AG08396 (cell line): Measurements from ENCODE around the gene PGA3.
"Not testable (repeated sequence)": the region's sequence is repeated elsewhere in the genome, so short reads cannot be mapped to it uniquely, and the experiment has no call there.

Experiments used
- DNase-seq: peaks from one replicate; pipeline ENCODE4 v3.0.0; 2012; ENCODE audit warnings: low spot score, mixed read lengths

The PGA3 gene

DNA sequence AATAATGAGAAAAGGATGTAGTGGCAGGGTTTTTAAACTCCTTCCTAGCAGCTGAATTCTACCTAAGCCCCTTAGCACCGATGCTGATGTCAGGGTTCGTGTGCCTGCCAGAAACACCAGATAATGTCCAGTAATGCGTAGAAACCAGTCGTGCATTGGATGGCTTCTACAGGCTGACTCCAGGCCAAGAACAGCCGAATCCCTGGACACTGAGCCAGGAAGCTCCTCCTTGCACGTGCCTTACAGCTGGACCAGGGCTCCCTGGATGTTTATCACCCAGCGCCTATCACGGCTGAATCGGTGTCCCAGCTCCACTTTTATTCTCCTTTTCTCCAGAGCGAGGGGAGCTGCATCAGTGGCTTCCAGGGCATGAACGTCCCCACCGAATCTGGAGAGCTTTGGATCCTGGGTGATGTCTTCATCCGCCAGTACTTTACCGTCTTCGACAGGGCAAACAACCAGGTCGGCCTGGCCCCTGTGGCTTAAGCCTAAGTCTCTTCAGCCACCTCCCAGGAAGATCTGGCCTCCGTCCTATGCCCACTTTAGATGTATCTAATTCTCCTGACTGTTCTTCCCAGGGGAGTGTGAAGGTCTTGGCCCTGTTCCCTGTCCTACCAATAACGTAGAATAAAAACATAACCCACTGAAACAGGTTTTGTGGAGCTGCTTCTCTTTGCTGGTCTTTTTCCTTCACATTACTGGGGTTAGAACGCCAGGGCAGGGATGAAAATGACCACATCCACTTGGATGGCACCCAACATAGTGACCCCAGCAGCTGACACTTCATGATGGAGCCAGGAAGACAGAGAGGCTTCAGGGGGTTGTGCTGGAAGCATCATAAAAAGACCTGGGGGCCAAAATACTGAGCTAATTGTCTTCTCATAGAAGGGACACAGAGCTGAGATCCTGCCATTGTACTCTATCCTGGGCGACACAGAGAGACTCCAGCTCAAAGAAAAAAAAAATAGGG lies 47.8 kb downstream of the PGA3 start:
- not testable (repeated sequence) for DNase-seq

DNA sequence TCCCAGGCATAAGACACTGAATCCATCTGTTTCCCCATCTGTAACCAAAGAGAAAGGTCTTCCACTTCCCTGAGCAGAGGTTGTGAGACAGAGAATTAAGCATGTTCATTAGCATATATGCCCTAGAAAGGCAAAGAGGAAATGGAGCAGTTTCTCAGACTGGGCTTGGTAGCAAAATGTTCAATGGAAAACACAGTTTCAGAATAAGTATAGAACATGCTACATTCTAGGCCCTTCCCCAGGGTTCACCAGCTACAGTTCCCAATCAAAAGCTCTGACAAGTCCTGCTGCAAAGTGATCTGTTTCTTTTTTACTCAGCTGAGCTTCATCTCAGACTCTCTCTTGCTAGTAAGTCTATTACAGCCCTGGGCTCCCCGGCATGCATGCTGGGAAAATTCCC lies 49.0 kb downstream of the PGA3 start:
- not testable (repeated sequence) for DNase-seq

DNA sequence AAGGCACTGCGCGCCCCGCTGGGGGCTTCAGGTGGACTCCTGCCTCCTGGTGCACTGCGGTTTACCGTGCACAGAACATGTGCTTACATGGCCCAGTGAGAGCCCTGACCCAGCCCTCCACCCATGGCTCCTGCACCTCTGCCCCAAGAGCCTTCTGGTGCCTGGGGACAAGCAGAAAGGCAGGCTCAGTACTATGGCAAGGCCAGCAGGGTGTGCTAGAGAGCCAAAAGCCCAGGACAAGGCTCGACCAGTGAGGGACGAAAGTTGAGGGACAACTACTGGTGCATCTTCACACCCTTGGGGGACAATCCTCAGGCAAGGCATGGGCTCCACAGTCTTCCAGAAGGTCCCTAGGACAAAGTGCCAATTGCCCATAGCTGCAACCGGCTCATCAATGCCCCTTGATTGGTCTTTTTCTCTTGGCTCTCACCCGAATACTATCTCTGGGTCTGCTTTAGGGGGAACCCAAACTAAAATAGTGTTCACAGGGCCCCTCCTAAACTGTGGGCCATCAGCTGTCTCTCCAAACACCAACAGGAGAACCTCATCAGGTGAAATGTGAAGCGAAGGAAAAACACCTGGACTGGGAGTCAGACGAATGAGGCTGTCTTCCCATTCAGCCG lies 51.2 kb downstream of the PGA3 start:
- peak; percentile 87 for DNase-seq

DNA sequence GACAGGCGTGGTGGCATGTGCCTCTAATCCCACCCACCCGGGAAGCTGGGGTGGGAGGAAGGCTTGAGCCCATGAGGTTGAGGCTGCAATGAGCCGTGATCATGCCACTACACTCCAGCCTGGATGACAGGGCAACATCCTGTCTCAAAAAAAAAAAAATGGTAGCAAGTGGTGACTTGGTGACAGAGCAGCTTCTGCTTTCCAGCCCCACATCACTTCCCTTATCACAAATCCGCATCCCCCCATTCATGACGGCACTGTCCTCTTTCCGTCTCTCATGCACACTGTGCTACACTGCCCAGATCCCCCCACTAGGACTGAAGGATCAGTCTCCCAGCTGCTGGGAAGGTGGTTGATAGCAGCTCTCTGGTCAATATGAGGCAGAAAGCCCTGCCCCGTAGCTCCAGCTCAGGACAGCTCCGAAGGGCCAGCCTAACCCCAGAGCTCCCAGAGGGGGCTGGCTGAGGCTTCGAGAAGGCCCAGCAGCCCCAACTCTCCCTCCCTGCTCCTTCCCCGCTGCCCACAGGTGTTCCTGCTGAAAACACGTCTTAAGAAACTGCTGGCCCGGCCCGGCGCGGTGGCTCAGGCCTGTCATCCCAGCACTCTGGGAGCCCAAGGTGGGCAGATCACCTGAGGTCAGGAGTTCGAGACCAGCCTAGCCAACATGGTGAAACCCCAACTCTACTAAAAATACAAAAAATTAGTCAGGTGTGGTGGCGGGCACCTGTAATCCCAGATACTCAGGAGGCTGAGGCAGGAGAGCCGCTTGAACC lies 53.6 kb downstream of the PGA3 start:
- no peak for DNase-seq

DNA sequence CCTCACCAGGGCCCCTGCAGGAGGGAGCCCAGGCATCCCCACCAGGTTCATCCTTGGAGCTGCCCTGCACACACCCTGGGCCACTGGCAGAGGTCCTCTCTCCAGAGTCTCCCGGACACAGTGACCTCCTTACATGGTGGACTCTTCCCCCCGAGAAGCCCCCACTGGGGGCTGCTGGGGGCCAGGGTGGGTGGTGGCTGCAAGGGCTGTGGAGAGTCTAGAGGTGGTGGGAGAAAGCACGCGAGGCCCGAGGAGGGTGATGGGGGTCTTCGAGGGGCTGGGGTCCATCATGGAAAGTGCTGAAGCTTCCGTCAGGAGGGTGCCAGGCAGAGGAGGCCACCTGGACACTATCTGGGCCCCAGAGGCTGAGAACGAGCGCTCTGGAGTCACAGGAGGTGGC lies 55.2 kb downstream of the PGA3 start:
- DNase-seq, result no peak

DNA sequence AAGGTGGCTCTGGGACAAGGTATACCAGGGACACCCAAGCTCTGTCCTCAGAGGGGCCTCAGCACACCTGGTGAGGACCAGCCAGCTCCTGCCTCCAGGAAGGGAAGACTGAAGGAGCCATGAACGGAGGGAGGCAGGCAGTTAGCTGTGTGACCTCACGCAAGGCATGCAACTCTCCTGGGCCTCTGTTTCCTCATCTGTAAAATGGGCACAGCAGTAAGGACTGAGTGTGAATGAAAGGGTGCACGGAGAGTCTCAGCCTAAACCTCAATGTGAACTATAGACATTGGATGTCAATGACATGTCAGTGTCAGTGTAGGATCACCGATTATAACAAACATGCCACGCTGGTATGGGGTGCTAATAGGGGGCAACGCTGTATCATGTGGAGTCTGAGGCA lies 56.0 kb downstream of the PGA3 start:
- no peak for DNase-seq
